RWPE2 (cell line): ENCODE results near the gene SCAF1.

Experiments
- ATAC-seq: fragments of 200-7000 bp; cut with Tn5 transposase; 3 replicates; pipeline ENCODE4 v1.9.1; 2021; ENCODE audit warnings: low read depth
- DNase-seq: peaks from one replicate; pipeline ENCODE4 v3.0.0-alpha.2; 2020; ENCODE audit warnings: low spot score
- H3K27ac ChIP-seq: fragments of 450-650 bp; 2 replicates; pipeline ENCODE4 v1.5.1; 2017; ENCODE audit warnings: mild to moderate bottlenecking; ENCODE audit not compliant: poor library complexity, severe bottlenecking
- H3K27me3 ChIP-seq: fragments of 250-450 bp; sonication (Bioruptor Pico); 2 replicates; pipeline ENCODE4 v1.5.1; 2021; ENCODE audit warnings: mild to moderate bottlenecking, moderate library complexity; ENCODE audit not compliant: insufficient read depth, poor library complexity, severe bottlenecking
- H3K36me3 ChIP-seq: fragments of 250-450 bp; sonication (Bioruptor Pico); 2 replicates; pipeline ENCODE4 v1.5.1; 2020; ENCODE audit warnings: low read depth, mild to moderate bottlenecking, moderate library complexity
- H3K4me1 ChIP-seq: fragments of 250-450 bp; sonication (Bioruptor Pico); 2 replicates; pipeline ENCODE4 v1.5.1; 2021; ENCODE audit warnings: mild to moderate bottlenecking, moderate library complexity; ENCODE audit not compliant: insufficient read depth, poor library complexity, severe bottlenecking
- H3K4me3 ChIP-seq: fragments of 250-450 bp; sonication (Bioruptor Pico); 2 replicates; pipeline ENCODE4 v1.5.1; 2021; ENCODE audit warnings: mild to moderate bottlenecking, moderate library complexity; ENCODE audit not compliant: severe bottlenecking
- H3K9me3 ChIP-seq: fragments of 250-450 bp; sonication (Bioruptor Pico); 2 replicates; pipeline ENCODE4 v1.5.1; 2021; ENCODE audit warnings: mild to moderate bottlenecking, moderate library complexity; ENCODE audit not compliant: severe bottlenecking
- TF ChIP-seq, protein P1 (sequence below): fragments of 450-650 bp; IDR thresholded peaks from one replicate; pipeline ENCODE4 v1.5.1; 2017; ENCODE audit warnings: mild to moderate bottlenecking, moderate library complexity; ENCODE audit not compliant: poor library complexity, severe bottlenecking

Gene SCAF1

DNA sequence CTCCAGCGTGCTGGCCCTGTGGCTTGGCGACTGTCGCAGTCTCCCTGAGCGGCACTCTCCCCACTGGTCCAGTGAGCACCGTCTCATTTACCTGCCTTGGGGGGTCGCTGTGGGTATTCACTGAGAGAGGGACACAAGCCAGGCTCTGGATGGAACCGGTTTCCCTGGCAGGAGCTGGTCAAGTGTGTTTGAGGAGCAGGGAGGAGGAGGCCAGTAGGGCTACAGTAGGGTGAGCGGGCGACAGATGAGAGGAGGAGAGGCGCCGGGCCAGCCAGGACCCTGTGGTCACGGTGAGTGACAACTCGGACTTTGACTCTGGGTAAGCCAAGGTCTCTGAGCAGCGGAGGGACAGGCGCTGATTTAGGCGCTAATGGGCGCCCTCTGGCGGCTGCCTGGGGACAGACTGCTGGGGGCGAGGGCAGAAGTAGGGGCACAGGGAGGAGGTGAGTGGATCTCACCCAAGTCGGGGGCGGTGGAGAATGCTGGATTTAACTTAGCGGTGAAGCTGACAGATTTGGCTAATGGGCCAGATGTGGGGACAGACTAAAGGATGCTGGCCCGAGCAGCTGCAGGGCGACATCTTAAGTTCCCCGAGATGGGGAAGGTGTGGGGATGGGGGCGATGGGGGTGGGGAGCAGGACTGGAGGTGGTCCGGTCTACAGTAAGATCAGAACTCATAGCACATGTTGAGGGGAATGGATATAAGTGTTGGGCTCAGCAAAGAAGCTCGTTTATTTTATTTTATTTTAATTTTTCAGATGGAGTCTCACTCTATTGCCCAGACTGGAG is 30.3 kb downstream of the SCAF1 start:
- no peaks in the 10 kb centered on the region for H3K27me3 ChIP-seq
- H3K27ac ChIP-seq: no peak overlapping the region
- TF ChIP-seq, protein P1, sequence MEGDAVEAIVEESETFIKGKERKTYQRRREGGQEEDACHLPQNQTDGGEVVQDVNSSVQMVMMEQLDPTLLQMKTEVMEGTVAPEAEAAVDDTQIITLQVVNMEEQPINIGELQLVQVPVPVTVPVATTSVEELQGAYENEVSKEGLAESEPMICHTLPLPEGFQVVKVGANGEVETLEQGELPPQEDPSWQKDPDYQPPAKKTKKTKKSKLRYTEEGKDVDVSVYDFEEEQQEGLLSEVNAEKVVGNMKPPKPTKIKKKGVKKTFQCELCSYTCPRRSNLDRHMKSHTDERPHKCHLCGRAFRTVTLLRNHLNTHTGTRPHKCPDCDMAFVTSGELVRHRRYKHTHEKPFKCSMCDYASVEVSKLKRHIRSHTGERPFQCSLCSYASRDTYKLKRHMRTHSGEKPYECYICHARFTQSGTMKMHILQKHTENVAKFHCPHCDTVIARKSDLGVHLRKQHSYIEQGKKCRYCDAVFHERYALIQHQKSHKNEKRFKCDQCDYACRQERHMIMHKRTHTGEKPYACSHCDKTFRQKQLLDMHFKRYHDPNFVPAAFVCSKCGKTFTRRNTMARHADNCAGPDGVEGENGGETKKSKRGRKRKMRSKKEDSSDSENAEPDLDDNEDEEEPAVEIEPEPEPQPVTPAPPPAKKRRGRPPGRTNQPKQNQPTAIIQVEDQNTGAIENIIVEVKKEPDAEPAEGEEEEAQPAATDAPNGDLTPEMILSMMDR: peak; percentile 91
- H3K4me3 ChIP-seq: no peak overlapping the region
- no peak for ATAC-seq
- no peaks in the 10 kb centered on the region for H3K4me1 ChIP-seq
- H3K9me3 ChIP-seq: no peaks in the 10 kb centered on the region
- peaks cover 11% of the 10 kb centered on the region for H3K36me3 ChIP-seq
- no peak for DNase-seq

DNA sequence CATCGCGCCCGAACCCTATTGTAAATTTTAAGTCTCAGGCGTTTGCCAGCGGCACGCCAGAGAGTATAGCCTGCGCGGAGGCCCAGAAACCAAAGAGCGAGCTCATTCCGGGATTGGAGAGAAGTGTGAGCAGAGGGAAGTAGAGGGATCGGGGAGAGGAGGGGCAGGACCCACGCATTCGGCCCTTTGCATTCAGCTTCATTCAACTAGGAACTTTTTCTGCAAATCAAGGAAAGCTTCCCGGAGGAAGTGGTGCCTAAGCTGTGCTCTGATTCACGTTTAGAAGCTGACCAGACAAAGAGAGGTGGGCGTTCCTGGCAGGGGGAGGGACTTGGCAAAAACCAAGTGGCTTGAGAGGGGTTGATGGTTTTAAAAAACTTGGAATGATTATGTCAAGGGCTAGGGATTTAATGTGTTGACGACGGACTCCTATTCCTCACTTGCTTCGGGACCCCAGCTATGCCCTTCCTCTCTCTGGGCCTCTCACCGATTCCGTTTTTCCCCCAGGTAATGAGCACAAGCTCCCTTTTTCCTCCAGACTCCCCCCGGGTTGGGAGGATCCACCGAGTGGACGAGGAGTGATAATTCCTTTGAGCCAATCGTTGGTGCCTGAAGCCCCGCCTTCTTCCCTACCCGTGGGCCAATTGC is 34.3 kb downstream of the SCAF1 start:
- peak overlapping the region; percentile 82 for H3K27ac ChIP-seq
- no peaks in the 10 kb centered on the region for H3K27me3 ChIP-seq
- DNase-seq (no peak), ATAC-seq (0 out of 3 replicates have a peak, but pooled peaks have one; percentile 6)
- H3K36me3 ChIP-seq: peaks cover 15% of the 10 kb centered on the region
- no peaks in the 10 kb centered on the region for H3K9me3 ChIP-seq
- TF ChIP-seq, protein P1: no peak
- H3K4me3 ChIP-seq: peak overlapping the region; percentile 25
- peaks cover 2% of the 10 kb centered on the region for H3K4me1 ChIP-seq

DNA sequence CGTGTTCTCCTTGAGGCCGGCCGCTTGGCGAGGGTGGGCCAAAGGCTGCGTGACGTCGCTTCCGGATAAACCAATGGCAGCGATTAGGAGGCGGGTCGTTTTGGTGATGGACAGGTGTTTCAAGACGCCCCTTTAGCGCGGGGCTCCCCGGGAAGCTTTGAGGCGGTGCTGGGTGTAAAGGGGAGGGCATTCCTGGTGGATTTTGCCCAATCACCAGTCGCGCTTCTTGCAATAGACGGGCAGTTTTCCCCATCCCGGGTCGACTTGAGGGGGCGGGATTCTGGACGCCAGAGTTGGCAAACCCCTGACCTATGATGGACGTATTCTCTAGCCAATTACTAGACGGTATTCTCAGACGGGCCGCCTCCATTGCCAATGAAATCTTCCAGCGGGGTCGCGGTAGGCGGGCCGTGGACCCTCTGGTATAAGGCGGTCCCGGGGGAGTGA is 34.8 kb downstream of the SCAF1 start:
- H3K9me3 ChIP-seq: no peaks in the 10 kb centered on the region
- peak overlapping the region; percentile 82 for H3K27ac ChIP-seq
- ATAC-seq: peak; percentile 77
- TF ChIP-seq, protein P1: no peak
- H3K27me3 ChIP-seq: no peaks in the 10 kb centered on the region
- H3K36me3 ChIP-seq: peaks cover 20% of the 10 kb centered on the region
- H3K4me3 ChIP-seq: peak overlapping the region; percentile 89
- H3K4me1 ChIP-seq: peaks cover 2% of the 10 kb centered on the region
- DNase-seq: peak; percentile 98

DNA sequence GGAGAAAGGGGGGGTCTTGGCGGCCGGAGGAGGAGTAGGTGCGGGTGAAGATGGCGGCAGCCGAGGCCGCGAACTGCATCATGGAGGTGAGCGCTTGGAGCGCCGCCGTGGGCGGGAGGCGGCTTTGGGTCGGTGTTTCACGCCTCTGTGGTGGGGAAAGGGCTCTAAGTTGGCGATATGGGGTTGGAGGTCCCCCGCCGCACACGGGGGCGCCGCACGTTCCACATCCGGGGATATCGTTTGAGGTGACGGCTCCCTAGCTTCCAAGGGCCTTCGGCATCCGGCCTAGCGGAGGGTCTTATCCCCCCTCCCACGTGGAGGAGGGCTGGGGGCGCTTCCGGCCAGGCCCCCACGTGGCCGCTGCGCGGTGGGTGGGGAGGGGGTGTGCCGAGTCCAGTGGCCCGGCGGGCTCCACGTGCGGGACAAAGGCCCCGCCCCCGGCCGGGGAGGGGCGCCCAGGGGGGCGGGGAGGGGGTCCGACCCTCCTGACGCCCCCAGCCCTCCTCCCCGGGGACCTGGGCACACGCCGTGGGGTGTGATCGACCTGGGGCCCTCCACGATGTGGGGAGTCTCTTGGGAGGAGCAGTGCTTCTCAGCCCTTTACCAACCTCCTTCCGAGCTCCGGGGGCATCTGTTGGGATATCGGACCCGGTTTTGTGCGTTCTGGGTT is 35.4 kb downstream of the SCAF1 start, which contains the start of gene PRMT1:
Gene PRMT1 (plus strand): TSS at position 41 of the 670 bp plus-strand sequence. CDS start 10 bp downstream, at position 51.
- TF ChIP-seq, protein P1: no peak
- Histone ChIP-seq H3K9me3 (no peaks in the 10 kb centered on the region), H3K4me3 (peak within 1 kb of the TSS; percentile 89), H3K4me1 (peaks cover 2% of the 10 kb centered on the region), H3K36me3 (peaks cover 26% of the 10 kb centered on the region), H3K27me3 (no peaks in the 10 kb centered on the region), H3K27ac (peak within 1 kb of the TSS; percentile 82)
- DNase-seq: peak; percentile 42
- ATAC-seq: no peak
